ENCODE results near the gene BCR. TPM values are rescaled to one million over a fixed set of nuclear protein-coding genes. Genes with fewer than 3 reads are reported as not detected.

BCR gene
- total RNA-seq, 4 donors from 2014 or later: 38.7 to 50.0 (median 47.5) TPM

- Histone ChIP-seq H3K9me3 (no peaks in the 10 kb centered on the region), H3K27ac (peak overlapping the region; percentile 28 to 84 (median 78)), H3K36me3 (peaks cover 4 to 77% (median 8%) of the 10 kb centered on the region in 3 donors), H3K27me3 (no peaks in the 10 kb centered on the region), H3K4me1 (peaks cover 20 to 42% (median 25%) of the 10 kb centered on the region in 3 donors), H3K4me3 (peak overlapping the region in 1 of 4 donors; percentile 21)
- intact Hi-C loops (cut with DNase I): no loop called here
- TF ChIP-seq POLR2A (IDR thresholded peaks at IDR 0.05) (no peak), CTCF (IDR thresholded peaks at IDR 0.05) (no peak)
- DNase-seq: no peak
- 21 to 41% methylated on average over 9 to 10 of the region's 19 CpGs for WGBS, 2 donors
Measured at GRCh38 chr22:23256986-23257888, 76.9 kb downstream of the BCR start.

DNA sequence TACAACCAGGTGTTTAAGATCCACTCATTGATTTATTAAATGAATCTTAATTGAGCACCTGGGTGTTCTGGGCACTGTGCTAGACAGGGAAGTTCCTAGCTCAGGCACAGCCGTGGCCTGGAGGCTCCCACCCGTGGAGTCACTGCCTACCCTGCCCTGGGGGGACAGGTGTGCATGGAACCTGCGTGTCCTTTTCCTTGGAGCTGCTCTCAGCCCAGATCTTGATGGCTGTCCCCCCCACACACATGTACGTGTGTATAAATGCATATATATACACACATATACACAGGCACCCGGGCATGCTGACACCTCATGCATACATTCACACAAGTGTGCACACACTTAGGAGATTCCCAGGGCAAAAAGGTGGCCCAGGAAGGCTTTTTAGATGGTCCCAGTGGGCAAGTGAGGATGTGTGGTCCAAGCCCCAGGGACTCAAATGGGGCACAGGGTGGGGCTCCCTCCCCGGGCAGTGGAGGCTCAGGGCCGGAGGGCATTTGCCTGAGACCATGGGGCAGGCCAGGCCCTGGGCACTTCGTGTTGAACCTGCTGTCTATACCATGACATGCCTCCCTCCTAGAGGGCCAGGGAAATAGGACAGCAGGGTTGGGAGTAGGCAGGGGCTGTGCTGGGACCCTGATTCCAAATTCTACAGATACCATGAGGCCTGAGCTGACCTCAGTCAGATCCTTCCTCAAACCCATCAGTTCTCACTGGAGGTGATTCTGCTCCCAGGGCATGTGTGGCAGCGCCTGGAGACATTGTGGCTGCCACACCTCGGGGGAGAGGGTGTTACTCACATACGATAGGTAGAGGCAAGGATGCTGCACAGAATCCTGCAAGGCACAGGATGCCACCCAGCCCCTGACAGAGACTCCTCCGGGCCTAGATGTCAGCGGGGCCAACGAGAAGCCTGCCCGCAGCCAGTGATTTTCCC lies 77.8 kb downstream of the BCR start:
- no peaks in the 10 kb centered on the region for H3K27me3 ChIP-seq
- WGBS, 2 donors: 67 to 71% methylated on average over 3 to 6 of the region's 15 CpGs
- peaks cover 4 to 86% (median 8%) of the 10 kb centered on the region in 3 donors for H3K36me3 ChIP-seq
- peak overlapping the region in 3 of 4 donors; percentile 78 to 84 (median 79) for H3K27ac ChIP-seq
- peaks cover 20 to 42% (median 25%) of the 10 kb centered on the region in 3 donors for H3K4me1 ChIP-seq
- intact Hi-C loops (cut with DNase I): no loop called here
- no peak overlapping the region for H3K4me3 ChIP-seq
- no peak for DNase-seq
- no peak for TF ChIP-seq POLR2A (IDR thresholded peaks at IDR 0.05)
- TF ChIP-seq CTCF (IDR thresholded peaks at IDR 0.05): no peak
- H3K9me3 ChIP-seq: no peaks in the 10 kb centered on the region

GRCh38 chr22:23258826-23259170 lies 78.5 kb downstream of the BCR start:
- intact Hi-C loops (cut with DNase I): no loop called here
- DNase-seq: no peak
- Histone ChIP-seq H3K27me3 (no peaks in the 10 kb centered on the region), H3K4me1 (peaks cover 20 to 42% (median 25%) of the 10 kb centered on the region in 3 donors), H3K27ac (peak overlapping the region in 2 of 4 donors; percentile 32 to 84), H3K36me3 (peaks cover 9 to 87% (median 11%) of the 10 kb centered on the region in 3 donors), H3K4me3 (no peak overlapping the region), H3K9me3 (no peaks in the 10 kb centered on the region)
- TF ChIP-seq POLR2A (IDR thresholded peaks at IDR 0.05) (no peak), CTCF (IDR thresholded peaks at IDR 0.05) (no peak)
- WGBS, 2 donors: 81 to 86% methylated on average over 2 to 5 of the region's 11 CpGs

GRCh38 chr22:23259916-23260644 lies 79.8 kb downstream of the BCR start:
- H3K36me3 ChIP-seq: peaks cover 9 to 87% (median 17%) of the 10 kb centered on the region in 3 donors
- H3K4me1 ChIP-seq: peaks cover 20 to 40% (median 25%) of the 10 kb centered on the region in 3 donors
- intact Hi-C loops (cut with DNase I): no loop called here
- no peak for DNase-seq
- 94% methylated on average over 7 to 11 of the region's 13 CpGs for WGBS, 2 donors
- no peak overlapping the region for H3K4me3 ChIP-seq
- H3K27ac ChIP-seq: no peak overlapping the region
- TF ChIP-seq POLR2A (IDR thresholded peaks at IDR 0.05): no peak
- TF ChIP-seq CTCF (IDR thresholded peaks at IDR 0.05): no peak
- H3K27me3 ChIP-seq: no peaks in the 10 kb centered on the region
- no peaks in the 10 kb centered on the region for H3K9me3 ChIP-seq
